CD4-positive, alpha-beta T cell treated with Interleukin-4 for 1 hour (primary cell): ENCODE measurements around the gene ST3GAL3.

Experiments used
- DNase-seq, 2 donors: peaks; one replicate each; pipeline ENCODE4 v3.0.0-alpha.2; 2020 to 2022

The ST3GAL3 gene

GRCh38 chr1:43946236-43947060 is 239.1 kb downstream of the ST3GAL3 start, which contains the start of gene IPO13:
Gene IPO13, plus strand, starts transcription at chr1:43946950. Its CDS starts 651 bp downstream, at chr1:43947601.
- peak; percentile 95 to 96 for DNase-seq

GRCh38 chr1:43947061-43947873 is 239.9 kb downstream of the ST3GAL3 start:
- no peak for DNase-seq

- no peak for DNase-seq
Measured at GRCh38 chr1:43947874-43948437, 240.6 kb downstream of the ST3GAL3 start.

GRCh38 chr1:43949678-43950077 is 242.3 kb downstream of the ST3GAL3 start:
- no peak for DNase-seq

GRCh38 chr1:43951021-43951985 is 244.0 kb downstream of the ST3GAL3 start:
- DNase-seq = no peak

GRCh38 chr1:43952731-43953346 is 245.5 kb downstream of the ST3GAL3 start:
- no peak for DNase-seq

- no peak for DNase-seq
Measured at GRCh38 chr1:43953361-43953760, 246.0 kb downstream of the ST3GAL3 start.

- no peak for DNase-seq
Measured at GRCh38 chr1:43954036-43954435, 246.7 kb downstream of the ST3GAL3 start.

GRCh38 chr1:43956234-43956633 is 248.9 kb downstream of the ST3GAL3 start:
- no peak for DNase-seq

GRCh38 chr1:43957407-43958040 is 250.2 kb downstream of the ST3GAL3 start:
- DNase-seq = no peak

GRCh38 chr1:43958351-43959255 is 251.3 kb downstream of the ST3GAL3 start:
- DNase-seq = no peak

GRCh38 chr1:43960798-43961197 is 253.5 kb downstream of the ST3GAL3 start:
- no peak for DNase-seq

GRCh38 chr1:43961692-43962091 is 254.4 kb downstream of the ST3GAL3 start:
- DNase-seq = no peak

GRCh38 chr1:43962324-43962723 is 255.0 kb downstream of the ST3GAL3 start:
- no peak for DNase-seq

- no peak for DNase-seq
Measured at GRCh38 chr1:43963006-43963405, 255.7 kb downstream of the ST3GAL3 start.

GRCh38 chr1:43963890-43964289 is 256.6 kb downstream of the ST3GAL3 start:
- DNase-seq = no peak

GRCh38 chr1:43965316-43965715 is 258.0 kb downstream of the ST3GAL3 start:
- DNase-seq = no peak

- DNase-seq = peak in 1 of 2 donors; percentile 27
Measured at GRCh38 chr1:43968348-43968948, 261.1 kb downstream of the ST3GAL3 start.

- DNase-seq = no peak
Measured at GRCh38 chr1:43969416-43969745, 262.0 kb downstream of the ST3GAL3 start.
